ENCODE data around the gene FILIP1L. TPM values are rescaled to one million over a fixed set of nuclear protein-coding genes. Genes with fewer than 3 reads are reported as not detected.
A peak's percentile ranks its signal among the peaks of the same experiment; 100 is the strongest.

Gene FILIP1L
- total and polyA plus RNA-seq, 2 of the 4 experiments (the other 2 are of a cell fraction): 11.5 to 19.9 TPM

GRCh38 chr3:100020876-100021644 lies 93.2 kb downstream of the FILIP1L start (continued):
- TF ChIP-seq CTCF (conservative IDR thresholded peaks at IDR 0.05; ENCODE audit: low read depth, low read length) (no peak), POLR2A (IDR thresholded peaks at IDR 0.05; ENCODE audit: low read depth, low read length) (no peak)

DNA sequence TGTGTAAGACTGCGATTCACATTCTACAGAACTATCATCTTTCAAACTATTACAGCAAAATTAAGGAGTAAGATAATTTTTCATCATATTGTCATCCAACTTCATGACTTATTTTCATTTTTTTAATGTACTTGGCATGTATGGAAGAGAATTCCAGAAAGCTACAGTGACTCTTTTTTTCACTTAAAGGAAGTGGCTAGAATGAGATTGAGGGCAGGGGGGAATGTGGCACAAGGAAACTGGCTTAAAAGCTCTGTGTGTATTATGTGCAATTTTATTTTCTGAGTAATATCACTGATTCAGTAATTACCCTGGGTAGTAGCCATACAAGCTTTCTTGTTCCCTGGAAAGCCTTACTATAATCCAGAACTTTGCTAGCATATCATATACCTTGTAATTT lies 94.6 kb downstream of the FILIP1L start:
- H2AFZ ChIP-seq (replicated peaks; ENCODE audit: low read length, poor library complexity): no peak overlapping the region
- peaks cover 9% of the 10 kb centered on the region for H3K4me1 ChIP-seq (ENCODE audit: control insufficient read depth, insufficient read depth, low read length)
- no peak overlapping the region for H4K8ac ChIP-seq (ENCODE audit: low read depth in 2 of 2, low read length in 2 of 2)
- ChIA-PET POLR2A (ENCODE audit: unreplicated experiment) (no interaction called here), CTCF (interaction anchor here (1.0 kb wide), 1 partner anchor 13 kb away, joined by 3 read pairs; no protein-coding TSS in a partner anchor)
- no peak overlapping the region for H2BK120ac ChIP-seq (ENCODE audit: low read depth, low read length)
- in situ Hi-C loops (cut with MboI; ENCODE audit: low sequenced_read_pairs) (no loop called here), dilution Hi-C loops (cut with HindIII; ENCODE audit: low sequenced_read_pairs, unreplicated experiment) (no loop called here), intact Hi-C loops (cut with micrococcal nuclease) (loop anchor here (5.0 kb wide), 1 partner anchor 47 kb away; no protein-coding TSS in a partner anchor)
- no peaks in the 10 kb centered on the region for H3K9me3 ChIP-seq (ENCODE audit: control insufficient read depth, insufficient read depth, low read length)
- H3K4me3 ChIP-seq (ENCODE audit: insufficient read depth, low read depth, low read length): no peak overlapping the region
- no peaks in the 10 kb centered on the region for H4K20me1 ChIP-seq (ENCODE audit: insufficient read depth, low read length)
- BruUV-seq (replicated peaks): no TSS peak
- no peaks in the 10 kb centered on the region; a peak in 2 of 4 replicates for H3K79me1 ChIP-seq (ENCODE audit: low read depth in 1 of 2, low read length in 2 of 2)
- no peak overlapping the region for H3K14ac ChIP-seq (replicated peaks; ENCODE audit: low read depth, low read length)
- DNase-seq: peak; percentile 8
- H3K27ac ChIP-seq (ENCODE audit: insufficient read depth, low read length): no peak overlapping the region
- no peak overlapping the region for H2BK20ac ChIP-seq (ENCODE audit: low read depth, low read length)
- H3K9ac ChIP-seq (ENCODE audit: low read depth, low read length): no peak overlapping the region
- no peak overlapping the region for H2BK5ac ChIP-seq (ENCODE audit: low read depth, low read length, poor library complexity, severe bottlenecking)
- H3K4me2 ChIP-seq (ENCODE audit: low read depth, low read length): no peak overlapping the region
- ATAC-seq (ENCODE audit: low read depth): no peak
- no peak overlapping the region for H3K4ac ChIP-seq (ENCODE audit: low read depth, low read length)
- no peaks in the 10 kb centered on the region for H3K36me3 ChIP-seq (ENCODE audit: control insufficient read depth, insufficient read depth, low read length)
- no peak overlapping the region for H2AK5ac ChIP-seq (ENCODE audit: low read depth, low read length)
- H3K9me1 ChIP-seq (ENCODE audit: insufficient read depth, low read length): no peaks in the 10 kb centered on the region; the same call in 1 of the 2 replicates
- no peak overlapping the region for H4K91ac ChIP-seq (ENCODE audit: insufficient read depth, low read depth, low read length)
- no peak overlapping the region for H3K23ac ChIP-seq (ENCODE audit: low read depth, low read length)
- H3K27me3 ChIP-seq (ENCODE audit: control insufficient read depth, insufficient read depth, low read length): no peaks in the 10 kb centered on the region
- no CpG with 5 or more reads among the region's 1 CpG for WGBS, 2 experiments (ENCODE audit: extremely low coverage in 2 of 2, insufficient read length in 1 of 2)
- no peak overlapping the region for H3K18ac ChIP-seq (ENCODE audit: low read depth, low read length)
- H3K56ac ChIP-seq (ENCODE audit: extremely low read depth, insufficient read depth, low read length): no peak overlapping the region
- H2BK15ac ChIP-seq (ENCODE audit: low read depth, low read length): no peak overlapping the region
- no peak overlapping the region for H4K5ac ChIP-seq (ENCODE audit: low read depth, low read length)
- H2AK9ac ChIP-seq (replicated peaks; ENCODE audit: low read depth, low read length, poor library complexity): no peak overlapping the region
- TF ChIP-seq RFX5 (IDR thresholded peaks at IDR 0.05; ENCODE audit: low read depth, low read length) (no peak), RCOR1 (IDR thresholded peaks at IDR 0.05; ENCODE audit: insufficient replicate concordance, low read length) (no peak), RAD21 (IDR thresholded peaks at IDR 0.05; ENCODE audit: low read length) (no peak), CEBPB (IDR thresholded peaks at IDR 0.05; ENCODE audit: low read depth, low read length) (no peak), MAFK (IDR thresholded peaks at IDR 0.05; ENCODE audit: low read depth, low read length) (no peak), CTCF (conservative IDR thresholded peaks at IDR 0.05; ENCODE audit: low read depth, low read length) (no peak), MAZ (IDR thresholded peaks at IDR 0.05; ENCODE audit: borderline replicate concordance, low read depth, low read length) (no peak), SMC3 (IDR thresholded peaks at IDR 0.05; ENCODE audit: low read depth, low read length) (no peak), NFE2L2 (IDR thresholded peaks at IDR 0.05; ENCODE audit: low read depth, low read length) (no peak)
- TF ChIP-seq, protein P1, sequence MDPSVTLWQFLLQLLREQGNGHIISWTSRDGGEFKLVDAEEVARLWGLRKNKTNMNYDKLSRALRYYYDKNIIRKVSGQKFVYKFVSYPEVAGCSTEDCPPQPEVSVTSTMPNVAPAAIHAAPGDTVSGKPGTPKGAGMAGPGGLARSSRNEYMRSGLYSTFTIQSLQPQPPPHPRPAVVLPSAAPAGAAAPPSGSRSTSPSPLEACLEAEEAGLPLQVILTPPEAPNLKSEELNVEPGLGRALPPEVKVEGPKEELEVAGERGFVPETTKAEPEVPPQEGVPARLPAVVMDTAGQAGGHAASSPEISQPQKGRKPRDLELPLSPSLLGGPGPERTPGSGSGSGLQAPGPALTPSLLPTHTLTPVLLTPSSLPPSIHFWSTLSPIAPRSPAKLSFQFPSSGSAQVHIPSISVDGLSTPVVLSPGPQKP (IDR thresholded peaks at IDR 0.05; ENCODE audit: borderline replicate concordance, low read depth, low read length): no peak

Measured in IMR-90 (cell line).